B cell (primary cell): Measurements from ENCODE around the gene FRZB. TPM values are rescaled to one million over a fixed set of nuclear protein-coding genes. Genes with fewer than 3 reads are reported as not detected.

Experiments
- ATAC-seq: fragments of 200-7000 bp; cut with Tn5 transposase; one replicate; pipeline ENCODE4 v1.10.0; 2021; ENCODE audit warnings: low read depth, mild to moderate bottlenecking, moderate number of reproducible peaks, moderate library complexity
- CTCF ChIA-PET: fragments of 350-600 bp; sonication (Branson Sonifier 250); formaldehyde crosslinking; loops from one replicate; lab custom pipeline; 2021; ENCODE audit warnings: antibody characterized with exemption, inconsistent platforms; lab: Charles Lee
- POLR2A ChIA-PET: fragments of 350-600 bp; sonication (Branson Sonifier 250); formaldehyde crosslinking; loops from one replicate; lab custom pipeline; 2021; ENCODE audit warnings: antibody characterized with exemption; lab: Charles Lee
- DNase-seq: peaks from one replicate; pipeline ENCODE4 v3.0.0; 2013
- H2AFZ ChIP-seq: 2 replicates; pipeline ENCODE4 v1.6.1; 2012; ENCODE audit warnings: mild to moderate bottlenecking, low read depth, low read length; ENCODE audit not compliant: insufficient read depth, poor library complexity, severe bottlenecking
- H3K27ac ChIP-seq, 2 donors: 1 replicate in 1 of 2; 2 replicates in 1 of 2; pipeline ENCODE4 v1.5.1; 2012 to 2013; ENCODE audit warnings: low read length in 2 of 2, mild to moderate bottlenecking in 2 of 2, moderate library complexity in 1 of 2
- H3K27me3 ChIP-seq, 4 experiments: fragments of 200-600 bp in 1 of 4; sonication (generic) in 1 of 4; replicated peaks in 1 of 4; 1 replicate in 2 of 4; 2 replicates in 2 of 4; pipeline versions ENCODE4 v1.6.1 to v1.7.0; 2013 to 2016; ENCODE audit warnings: low read length in 3 of 4, mild to moderate bottlenecking in 2 of 4, mixed read lengths in 1 of 4, moderate library complexity in 1 of 4; ENCODE audit not compliant: insufficient read depth in 4 of 4, control insufficient read depth in 3 of 4; ENCODE audit errors: control extremely low read depth in 1 of 4
- H3K36me3 ChIP-seq, 2 experiments: replicated peaks in 1 of 2; 1 replicate in 1 of 2; 2 replicates in 1 of 2; pipeline versions ENCODE4 v1.6.1 to v1.7.1; 2013; ENCODE audit warnings: low read length in 1 of 2; ENCODE audit not compliant: insufficient read depth in 2 of 2, control insufficient read depth in 1 of 2; ENCODE audit errors: control extremely low read depth in 1 of 2, extremely low read depth in 1 of 2
- H3K4me1 ChIP-seq, 2 donors: fragments of 200-600 bp in 1 of 2; sonication (generic) in 1 of 2; 1 replicate in 1 of 2; 2 replicates in 1 of 2; pipeline versions ENCODE4 v1.5.1 to v1.6.1; 2013 to 2017; ENCODE audit warnings: low read length in 2 of 2; ENCODE audit not compliant: control insufficient read depth in 2 of 2, insufficient read depth in 2 of 2
- H3K4me2 ChIP-seq: replicated peaks from 2 replicates; pipeline ENCODE3; 2012; ENCODE audit warnings: mild to moderate bottlenecking, low read depth, low read length; ENCODE audit not compliant: poor library complexity, severe bottlenecking
- H3K4me3 ChIP-seq, 5 experiments: fragments of 200-600 bp in 1 of 5; sonication (generic) in 1 of 5; 1 replicate in 3 of 5; 2 replicates in 2 of 5; pipeline versions ENCODE4 v1.5.1 to v1.7.0; 2011 to 2016; ENCODE audit warnings: low read length in 4 of 5, mild to moderate bottlenecking in 4 of 5, low read depth in 2 of 5, control low read depth in 1 of 5, moderate library complexity in 1 of 5; ENCODE audit not compliant: insufficient read depth in 1 of 5; ENCODE audit errors: control extremely low read depth in 1 of 5, extremely low read depth in 1 of 5
- H3K79me2 ChIP-seq: fragments of 200-600 bp; sonication (generic); one replicate; pipeline ENCODE4 v1.6.0; 2016; ENCODE audit warnings: low read length; ENCODE audit not compliant: control insufficient read depth, insufficient read depth
- H3K9ac ChIP-seq: fragments of 200-600 bp; sonication (generic); 2 replicates; pipeline ENCODE4 v1.6.1; 2017; ENCODE audit warnings: mild to moderate bottlenecking, low read length, moderate library complexity
- H3K9me3 ChIP-seq, 3 donors: one replicate each; pipeline versions ENCODE4 v1.6.1 to v1.7.1; 2013; ENCODE audit warnings: low read length in 2 of 3; ENCODE audit not compliant: control insufficient read depth in 2 of 3, insufficient read depth in 1 of 3; ENCODE audit errors: control extremely low read depth in 1 of 3
- H4K20me1 ChIP-seq: 2 replicates; pipeline ENCODE4 v1.6.0; 2012; ENCODE audit warnings: mild to moderate bottlenecking, low read length; ENCODE audit not compliant: insufficient read depth, control insufficient read depth, poor library complexity, severe bottlenecking
- H3K27ac Mint-ChIP-seq: one replicate; pipeline ENCODE4 v1.8.0; 2021; ENCODE audit warnings: mixed read lengths
- H3K27me3 Mint-ChIP-seq: one replicate; pipeline ENCODE4 v1.8.0; 2021; ENCODE audit warnings: mixed read lengths
- H3K4me1 Mint-ChIP-seq: one replicate; pipeline ENCODE4 v1.8.0; 2021; ENCODE audit warnings: mixed read lengths
- H3K4me3 Mint-ChIP-seq: one replicate; pipeline ENCODE4 v1.8.0; 2021; ENCODE audit warnings: mixed read lengths
- H3K9me3 Mint-ChIP-seq: one replicate; pipeline ENCODE4 v1.8.0; 2022; ENCODE audit warnings: mixed read lengths; ENCODE audit not compliant: insufficient read depth
- EZH2 ChIP-seq: IDR thresholded peaks from 2 replicates; pipeline ENCODE4 v1.6.1; 2012; ENCODE audit warnings: borderline replicate concordance, low read depth, mild to moderate bottlenecking, moderate library complexity, low read length; ENCODE audit not compliant: insufficient read depth, poor library complexity, severe bottlenecking
- WGBS: methylation state at CpG from one replicate; pipeline ENCODE4 v1.1.5; 2013; ENCODE audit warnings: missing lambda C conversion rate; ENCODE audit not compliant: insufficient coverage; 5-methylcytosine and 5-hydroxymethylcytosine counted together
- intact Hi-C: fragments of 100-400 bp; cut with micrococcal nuclease; formaldehyde crosslinking; loops from one replicate; pipeline ENCODE4 v1.10.0; 2022
- polyA plus RNA-seq: library from polyadenylated mRNA; depleted of rRNA; stranded (reverse); fragments of >200 nt; gene quantifications from 2 replicates; pipeline ENCODE4 v1.2.3, GENCODE V29; 2012
- total RNA-seq, 2 donors: library from RNA; stranded (reverse); fragments of 120-200 nt in 1 of 2; gene quantifications; 1 replicate in 1 of 2; 2 replicates in 1 of 2; pipeline versions ENCODE4 v1.2.3 to v1.2.4, GENCODE V29; 2013 to 2022
- TF ChIP-seq, protein P1 (sequence below): fragments of 200-600 bp; IDR thresholded peaks from one replicate; pipeline ENCODE4 v1.8.0; 2022; ENCODE audit warnings: antibody characterized with exemption, mild to moderate bottlenecking

FRZB gene
- total and polyA plus RNA-seq, 2 donors (not counting 1 experiment from before 2014, with no cell fraction given), result 0.27 TPM; not detected in 1

DNA sequence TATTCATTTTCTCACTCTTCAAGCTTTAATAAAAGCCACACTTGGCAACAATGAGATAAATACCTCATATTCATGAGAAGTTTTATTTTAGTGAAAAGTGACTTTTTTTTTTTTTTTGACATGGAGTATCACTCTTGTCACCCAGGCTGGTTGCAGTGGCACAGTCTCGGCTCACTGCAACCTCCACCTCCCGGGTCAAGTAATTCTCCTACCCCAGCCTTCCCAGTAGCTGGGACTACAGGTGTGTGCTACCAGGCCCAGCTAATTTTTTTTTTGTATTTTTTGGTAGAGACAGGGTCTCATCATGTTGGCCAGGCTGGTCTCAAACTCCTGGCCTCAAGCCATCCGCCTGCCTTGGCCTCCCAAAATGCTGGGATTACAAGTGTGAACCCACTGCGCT is 47.0 kb downstream of the FRZB start:
- H3K9me3 Mint-ChIP-seq, result no peaks in the 10 kb centered on the region
- ChIA-PET POLR2A (no interaction called here), CTCF (no interaction called here)

DNA sequence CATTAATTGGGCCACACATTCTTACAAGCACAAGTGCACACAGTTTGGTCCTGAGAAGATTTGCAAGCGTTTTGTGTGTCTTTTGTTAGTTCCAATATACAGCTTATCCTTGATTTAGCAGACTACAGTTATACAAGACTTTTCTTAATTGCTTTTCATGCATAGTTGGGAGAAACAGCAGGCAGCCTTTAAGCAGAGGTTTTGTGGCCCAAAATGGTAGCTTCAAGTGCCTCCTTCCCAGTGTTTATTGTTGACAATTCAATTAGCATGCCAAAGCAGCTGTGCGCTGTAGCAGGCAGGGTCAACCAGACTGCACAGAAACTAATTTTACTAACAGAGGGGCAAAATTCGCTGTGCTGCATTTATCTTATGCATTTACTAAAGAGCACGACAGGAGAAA is 47.5 kb downstream of the FRZB start:
- POLR2A ChIA-PET, result no interaction called here
- Histone ChIP-seq H4K20me1 (no peaks in the 10 kb centered on the region), H3K4me2 (no peak overlapping the region), H3K4me3 (no peak overlapping the region), H3K4me1 (no peaks in the 10 kb centered on the region), H3K27ac (no peak overlapping the region), H3K9ac (no peak overlapping the region), H3K79me2 (no peaks in the 10 kb centered on the region), H2AFZ (no peak overlapping the region), H3K27me3 (peaks cover 0 to 4% (median 2%) of the 10 kb centered on the region in 4 experiments), H3K9me3 (no peaks in the 10 kb centered on the region), H3K36me3 (no peaks in the 10 kb centered on the region)
- intact Hi-C loops, result no loop called here
- TF ChIP-seq, protein P1, sequence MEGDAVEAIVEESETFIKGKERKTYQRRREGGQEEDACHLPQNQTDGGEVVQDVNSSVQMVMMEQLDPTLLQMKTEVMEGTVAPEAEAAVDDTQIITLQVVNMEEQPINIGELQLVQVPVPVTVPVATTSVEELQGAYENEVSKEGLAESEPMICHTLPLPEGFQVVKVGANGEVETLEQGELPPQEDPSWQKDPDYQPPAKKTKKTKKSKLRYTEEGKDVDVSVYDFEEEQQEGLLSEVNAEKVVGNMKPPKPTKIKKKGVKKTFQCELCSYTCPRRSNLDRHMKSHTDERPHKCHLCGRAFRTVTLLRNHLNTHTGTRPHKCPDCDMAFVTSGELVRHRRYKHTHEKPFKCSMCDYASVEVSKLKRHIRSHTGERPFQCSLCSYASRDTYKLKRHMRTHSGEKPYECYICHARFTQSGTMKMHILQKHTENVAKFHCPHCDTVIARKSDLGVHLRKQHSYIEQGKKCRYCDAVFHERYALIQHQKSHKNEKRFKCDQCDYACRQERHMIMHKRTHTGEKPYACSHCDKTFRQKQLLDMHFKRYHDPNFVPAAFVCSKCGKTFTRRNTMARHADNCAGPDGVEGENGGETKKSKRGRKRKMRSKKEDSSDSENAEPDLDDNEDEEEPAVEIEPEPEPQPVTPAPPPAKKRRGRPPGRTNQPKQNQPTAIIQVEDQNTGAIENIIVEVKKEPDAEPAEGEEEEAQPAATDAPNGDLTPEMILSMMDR, result no peak
- no peak for TF ChIP-seq EZH2
- ATAC-seq (no peak), DNase-seq (no peak)
- WGBS, result 100% methylated on average over 2 of the region's 4 CpGs
- Mint-ChIP-seq H3K27ac (no peak overlapping the region), H3K9me3 (no peaks in the 10 kb centered on the region), H3K4me1 (no peaks in the 10 kb centered on the region), H3K27me3 (peaks cover 24% of the 10 kb centered on the region), H3K4me3 (no peak overlapping the region)
- CTCF ChIA-PET, result no interaction called here

More for the DNA sequence above, 47.0 kb downstream of the FRZB start:
- WGBS, result 100% methylated on average over 2 of the region's 4 CpGs
- H3K4me1 ChIP-seq, result no peaks in the 10 kb centered on the region
- DNase-seq (no peak), ATAC-seq (no peak)
- no peaks in the 10 kb centered on the region for H4K20me1 ChIP-seq
- H3K27me3 ChIP-seq, result peaks cover 0 to 4% (median 2%) of the 10 kb centered on the region in 4 experiments
- Mint-ChIP-seq H3K4me1 (no peaks in the 10 kb centered on the region), H3K4me3 (no peak overlapping the region), H3K27ac (no peak overlapping the region), H3K27me3 (peaks cover 25% of the 10 kb centered on the region)
- H3K79me2 ChIP-seq, result no peaks in the 10 kb centered on the region
- TF ChIP-seq, protein P1, result no peak
- no peak for TF ChIP-seq EZH2
- H3K4me3 ChIP-seq, result no peak overlapping the region
- H3K9me3 ChIP-seq, result no peaks in the 10 kb centered on the region
- H3K9ac ChIP-seq, result no peak overlapping the region
- H3K36me3 ChIP-seq, result no peaks in the 10 kb centered on the region
- intact Hi-C loops, result no loop called here
- no peak overlapping the region for H3K27ac ChIP-seq
- H3K4me2 ChIP-seq, result no peak overlapping the region
- no peak overlapping the region for H2AFZ ChIP-seq
